Skin of body (tissue), 2 donors: Measurements from ENCODE around the gene KCNQ1OT1. TPM values are rescaled to one million over a fixed set of nuclear protein-coding genes. Genes with fewer than 3 reads are reported as not detected.

Experiments used
- DNase-seq: peaks from one replicate; lab custom pipeline; 2025; lab: John Stamatoyannopoulos, UW
- total RNA-seq: library from RNA; depleted of rRNA; stranded (reverse); fragments of >200 nt; gene quantifications from one replicate; pipeline ENCODE4 v1.2.3, GENCODE V29; 2014

The KCNQ1OT1 gene
- total RNA-seq, 1 donor from 2014 or later = 12.0 TPM

DNA sequence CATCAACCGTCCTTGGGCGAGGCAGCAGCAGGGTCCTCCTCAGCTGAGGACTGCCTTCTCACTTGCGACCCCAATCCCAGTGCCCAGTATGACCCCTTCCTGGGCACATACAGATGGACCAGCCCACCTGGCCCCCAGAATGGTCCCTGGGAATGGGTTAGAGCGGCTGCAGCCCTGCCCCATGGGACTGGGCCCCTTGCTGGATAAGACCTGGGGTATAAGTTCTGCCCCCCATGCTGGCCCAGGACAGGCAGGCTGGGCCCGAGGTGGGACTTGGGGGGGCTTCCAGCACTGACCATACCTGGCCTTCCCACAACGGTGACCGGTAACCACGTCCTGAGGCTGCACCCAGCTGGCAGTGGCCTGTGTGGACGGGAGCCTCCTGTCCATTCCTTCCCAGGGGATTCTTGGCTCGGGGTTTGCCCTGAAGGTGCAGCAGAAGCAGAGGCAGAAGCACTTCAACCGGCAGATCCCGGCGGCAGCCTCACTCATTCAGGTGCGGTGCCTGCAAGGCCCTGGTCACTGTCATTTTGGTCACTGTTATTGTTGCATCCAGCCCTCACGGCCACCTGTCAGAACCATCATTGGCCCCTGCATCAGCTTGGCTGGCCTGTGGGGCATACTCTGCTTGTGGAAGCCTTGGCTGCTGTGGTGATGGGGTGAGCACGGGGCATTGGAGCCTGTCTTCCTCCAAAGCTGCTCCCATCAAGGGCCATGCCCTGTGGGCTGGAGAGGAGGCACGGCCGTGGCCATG is 114.8 kb downstream of the KCNQ1OT1 start:
- DNase-seq = no peak

DNA sequence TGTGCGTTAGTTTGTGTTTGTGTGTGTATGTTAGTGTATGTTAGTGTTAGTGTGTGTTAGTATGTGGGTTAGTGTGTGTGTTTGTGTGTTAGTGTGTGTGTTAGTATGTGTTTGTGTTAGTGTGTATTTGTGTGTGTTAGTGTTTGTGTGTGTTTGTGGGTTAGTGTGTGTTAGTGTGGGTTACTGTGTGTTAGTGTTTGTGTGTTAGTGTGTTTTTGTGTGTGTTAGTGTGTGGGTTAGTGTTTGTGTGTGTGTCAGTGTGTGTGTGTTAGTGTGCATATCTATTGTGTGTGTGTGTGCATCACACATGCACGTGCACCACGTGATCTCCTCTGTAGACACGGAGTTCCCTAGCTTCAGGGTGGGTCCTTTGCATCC is 115.4 kb downstream of the KCNQ1OT1 start:
- no peak for DNase-seq

DNA sequence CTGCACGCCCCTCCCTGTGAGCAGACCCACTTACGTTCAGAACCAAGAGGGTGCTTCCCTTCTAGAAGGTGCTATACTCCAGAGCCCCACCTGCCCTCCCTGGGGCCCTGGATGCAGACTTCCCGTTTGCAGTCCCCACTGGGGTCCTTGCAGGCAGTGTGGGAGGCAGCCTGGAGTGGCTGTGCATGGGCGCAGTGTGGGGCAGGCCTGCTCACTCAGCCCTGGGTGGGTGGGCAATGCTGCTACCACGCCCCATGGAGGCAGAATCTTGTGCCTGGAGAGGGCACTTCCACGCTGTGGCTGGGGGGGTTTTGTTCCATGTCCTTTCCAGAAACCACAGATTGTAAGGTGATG is 116.2 kb downstream of the KCNQ1OT1 start:
- DNase-seq = no peak

DNA sequence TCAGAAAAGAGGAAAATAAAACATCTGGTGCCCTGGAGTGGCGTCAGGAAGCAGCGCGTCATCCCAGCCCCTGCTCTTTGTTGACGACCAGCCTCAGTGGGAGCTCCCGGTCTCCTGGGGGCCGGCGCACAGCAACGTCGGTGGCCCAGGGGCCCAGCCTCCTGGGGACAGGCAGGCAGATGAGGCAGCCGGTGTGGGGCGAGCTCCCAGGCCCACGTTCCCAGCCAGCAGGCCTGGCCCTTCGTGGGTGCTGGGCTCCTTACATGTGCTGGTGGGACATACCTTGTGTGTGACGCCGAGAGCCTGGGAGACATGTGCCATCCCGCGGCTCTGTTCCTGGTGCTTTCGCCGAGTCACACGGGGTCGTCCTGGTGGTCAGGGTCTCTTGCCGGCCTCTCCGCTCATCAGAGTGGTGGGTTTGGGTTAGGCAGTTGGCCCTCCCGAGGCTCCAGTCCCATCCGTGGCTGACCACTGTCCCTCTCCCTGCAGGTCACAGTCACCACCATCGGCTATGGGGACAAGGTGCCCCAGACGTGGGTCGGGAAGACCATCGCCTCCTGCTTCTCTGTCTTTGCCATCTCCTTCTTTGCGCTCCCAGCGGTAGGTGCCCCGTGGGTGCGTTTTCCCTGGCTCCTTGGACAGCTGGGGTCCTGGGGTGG is 116.7 kb downstream of the KCNQ1OT1 start:
- no peak for DNase-seq

DNA sequence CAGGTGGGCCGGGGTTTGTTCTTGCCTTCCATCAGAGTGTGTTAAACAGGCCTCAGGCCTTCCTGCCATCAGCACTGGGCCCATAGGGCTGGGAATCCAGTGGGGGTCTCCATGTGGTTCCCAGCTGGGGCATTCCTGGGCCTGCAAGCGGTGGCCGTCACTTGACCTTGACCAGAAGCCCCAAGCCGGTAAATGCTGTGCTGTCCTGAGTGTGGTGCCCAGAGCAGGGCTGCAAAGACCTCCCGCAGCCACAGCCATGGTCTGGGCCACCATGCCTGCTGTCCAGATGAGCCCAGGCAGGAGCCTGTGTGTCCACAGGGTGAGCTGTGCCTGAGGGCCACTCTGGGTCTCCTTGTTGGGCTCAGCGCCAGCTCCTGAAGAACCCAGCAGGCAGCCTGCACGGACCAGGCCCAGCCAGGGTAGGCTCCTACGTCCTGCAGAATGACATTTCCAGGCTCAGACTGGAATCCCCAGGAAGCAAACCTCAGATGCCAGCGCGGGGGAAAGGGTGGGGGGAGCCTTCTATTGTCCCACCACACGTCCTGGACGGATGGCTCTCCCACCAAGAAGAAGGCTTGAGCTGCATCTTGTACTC is 117.3 kb downstream of the KCNQ1OT1 start:
- peak; percentile 41 for DNase-seq

DNA sequence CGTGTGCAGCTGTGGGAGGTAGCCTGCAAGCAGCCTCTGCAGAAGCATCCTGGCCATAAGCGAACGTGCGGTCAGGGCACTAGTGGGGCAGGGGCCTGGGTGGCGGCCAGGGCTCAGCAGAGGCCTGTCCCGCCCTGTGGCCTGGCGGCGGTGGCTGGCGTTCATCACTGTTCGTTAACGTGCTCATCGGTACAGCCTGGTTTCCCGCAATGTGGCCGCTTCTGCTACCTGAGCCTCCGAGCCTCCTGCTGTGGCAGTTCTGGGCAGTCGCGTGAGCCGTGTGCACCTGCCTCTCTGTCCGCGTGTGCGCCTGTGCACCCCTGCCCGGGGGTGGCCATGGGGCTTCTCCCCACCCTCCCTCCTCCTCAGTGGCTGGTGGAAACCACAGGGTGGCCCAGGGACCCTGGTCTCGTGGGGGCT is 117.9 kb downstream of the KCNQ1OT1 start:
- no peak for DNase-seq

DNA sequence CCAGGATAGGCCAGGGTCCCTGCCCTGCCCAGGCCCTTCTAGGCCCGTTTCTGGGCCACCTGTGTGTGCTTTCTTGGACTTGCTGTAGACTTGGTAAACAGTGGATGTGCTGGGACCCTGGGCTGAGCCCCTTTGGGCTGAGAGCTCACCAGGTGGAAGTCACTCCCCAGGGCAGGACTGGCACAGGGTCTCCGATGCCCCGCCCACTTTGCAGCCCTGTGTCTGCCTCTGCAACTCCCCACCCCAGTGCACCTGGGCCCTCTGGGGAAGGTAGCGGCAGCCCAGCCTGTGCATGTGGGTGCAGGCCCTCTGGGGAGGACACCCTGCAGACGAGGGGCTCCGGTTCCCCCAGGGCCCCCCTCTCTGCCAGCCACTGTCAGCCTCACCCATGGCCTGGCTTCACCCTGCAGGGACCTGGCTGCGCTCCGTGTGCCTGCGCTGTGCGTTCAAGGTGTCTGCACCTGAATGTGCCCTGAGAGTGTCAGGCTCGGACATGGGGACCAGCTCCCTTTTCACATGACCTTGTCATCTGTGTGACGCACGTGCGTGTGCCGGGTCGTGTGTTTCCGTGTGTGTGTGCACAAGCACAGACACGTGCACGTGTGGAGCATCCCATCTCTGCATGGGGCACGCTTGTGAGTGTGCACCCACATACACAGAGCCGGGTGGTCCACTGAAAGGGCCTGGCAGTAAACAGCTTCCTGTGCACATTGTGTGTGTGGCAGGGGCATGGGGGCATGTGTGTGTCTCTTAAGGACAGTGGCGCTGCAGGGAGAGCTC is 118.5 kb downstream of the KCNQ1OT1 start:
- DNase-seq = no peak

DNA sequence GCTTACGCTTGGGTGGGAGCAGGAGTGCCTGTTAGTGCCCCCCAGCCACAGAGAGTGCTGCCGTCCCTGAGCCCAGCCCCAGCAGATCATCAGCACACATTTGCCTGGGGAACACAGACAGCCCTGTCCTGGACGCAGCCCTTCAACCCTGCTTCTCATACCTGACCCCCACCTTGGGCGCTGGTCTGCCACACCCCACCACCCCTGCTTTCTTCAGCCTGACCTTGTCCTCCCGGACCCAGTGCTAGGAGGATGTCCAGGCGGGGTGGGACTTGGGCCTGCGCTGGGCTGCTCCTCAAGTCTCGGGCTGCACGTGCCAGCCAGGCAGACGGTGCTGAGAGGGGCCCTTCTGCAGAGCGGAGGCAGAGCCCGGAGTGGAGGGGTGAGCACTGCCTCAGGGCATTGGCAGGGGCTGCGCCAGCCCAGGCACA is 119.2 kb downstream of the KCNQ1OT1 start:
- DNase-seq = no peak

DNA sequence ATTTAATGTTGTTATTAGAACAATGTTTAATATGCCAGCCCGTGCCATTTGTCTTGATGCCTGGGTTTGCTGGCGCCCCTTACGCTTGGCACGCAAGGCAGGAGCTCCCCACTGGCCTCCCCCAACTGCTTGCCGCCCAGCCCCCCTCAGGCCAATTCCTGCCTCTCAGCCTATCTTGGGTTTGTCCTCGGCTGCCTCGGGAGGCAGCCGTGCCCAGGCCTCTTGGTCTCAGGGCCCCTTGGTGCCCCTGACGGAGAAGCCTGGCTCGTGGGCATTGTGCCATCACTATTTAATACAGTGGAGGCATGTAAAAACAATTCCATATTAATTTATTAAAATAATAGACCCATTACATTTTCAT is 119.8 kb downstream of the KCNQ1OT1 start:
- no peak for DNase-seq

DNA sequence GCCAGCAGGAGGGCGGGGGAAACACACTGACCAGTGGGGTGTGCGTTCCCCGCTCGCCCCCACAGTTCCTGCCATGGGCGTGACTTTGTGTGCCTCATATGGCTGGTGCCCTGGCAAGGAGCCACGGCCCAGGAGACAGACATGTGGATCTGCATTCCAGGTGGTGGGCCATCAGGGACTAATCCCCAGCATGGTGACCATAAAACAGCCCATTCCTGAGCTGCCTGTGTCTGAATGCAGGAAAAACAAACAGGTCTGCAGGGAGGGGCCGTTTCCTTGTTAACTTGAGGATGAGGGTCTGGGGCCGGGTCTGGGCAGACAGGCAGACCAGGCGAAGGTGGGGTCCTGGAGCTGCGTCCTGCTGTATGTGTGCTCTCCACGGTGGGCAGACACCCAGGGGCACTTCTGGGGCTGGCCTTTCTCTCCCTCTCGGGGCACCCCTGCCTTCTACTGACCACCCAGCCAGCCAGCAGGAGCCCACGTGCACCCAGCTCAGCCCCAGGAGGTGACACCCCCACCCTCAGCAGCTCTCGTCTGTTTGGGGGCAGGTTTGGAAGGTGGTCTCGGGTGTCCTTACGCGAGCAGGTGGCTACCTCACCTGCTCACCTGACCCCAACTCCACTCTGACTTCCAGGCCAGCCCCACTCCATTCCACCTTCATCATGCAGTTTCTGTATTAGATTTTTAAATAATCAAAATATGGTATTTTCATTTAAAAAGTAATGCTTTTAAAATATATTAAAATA is 120.3 kb downstream of the KCNQ1OT1 start:
- no peak for DNase-seq

DNA sequence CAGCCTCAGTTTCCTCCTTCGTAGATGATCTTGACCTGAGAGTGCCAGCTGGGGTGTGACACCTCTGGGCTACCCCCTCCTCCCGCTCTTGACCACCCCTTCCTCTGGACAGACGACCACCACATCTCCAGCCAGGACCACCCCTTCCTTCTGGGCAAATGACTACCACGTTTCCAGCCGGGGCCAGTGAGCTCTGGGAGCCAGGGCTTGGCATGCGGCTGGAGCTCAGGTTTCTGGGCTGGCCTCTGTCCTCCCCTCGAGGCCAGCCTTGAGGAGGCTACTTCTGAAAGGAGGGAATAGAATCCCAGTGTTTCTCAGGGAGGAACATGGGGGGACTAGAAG is 120.9 kb downstream of the KCNQ1OT1 start:
- no peak for DNase-seq

DNA sequence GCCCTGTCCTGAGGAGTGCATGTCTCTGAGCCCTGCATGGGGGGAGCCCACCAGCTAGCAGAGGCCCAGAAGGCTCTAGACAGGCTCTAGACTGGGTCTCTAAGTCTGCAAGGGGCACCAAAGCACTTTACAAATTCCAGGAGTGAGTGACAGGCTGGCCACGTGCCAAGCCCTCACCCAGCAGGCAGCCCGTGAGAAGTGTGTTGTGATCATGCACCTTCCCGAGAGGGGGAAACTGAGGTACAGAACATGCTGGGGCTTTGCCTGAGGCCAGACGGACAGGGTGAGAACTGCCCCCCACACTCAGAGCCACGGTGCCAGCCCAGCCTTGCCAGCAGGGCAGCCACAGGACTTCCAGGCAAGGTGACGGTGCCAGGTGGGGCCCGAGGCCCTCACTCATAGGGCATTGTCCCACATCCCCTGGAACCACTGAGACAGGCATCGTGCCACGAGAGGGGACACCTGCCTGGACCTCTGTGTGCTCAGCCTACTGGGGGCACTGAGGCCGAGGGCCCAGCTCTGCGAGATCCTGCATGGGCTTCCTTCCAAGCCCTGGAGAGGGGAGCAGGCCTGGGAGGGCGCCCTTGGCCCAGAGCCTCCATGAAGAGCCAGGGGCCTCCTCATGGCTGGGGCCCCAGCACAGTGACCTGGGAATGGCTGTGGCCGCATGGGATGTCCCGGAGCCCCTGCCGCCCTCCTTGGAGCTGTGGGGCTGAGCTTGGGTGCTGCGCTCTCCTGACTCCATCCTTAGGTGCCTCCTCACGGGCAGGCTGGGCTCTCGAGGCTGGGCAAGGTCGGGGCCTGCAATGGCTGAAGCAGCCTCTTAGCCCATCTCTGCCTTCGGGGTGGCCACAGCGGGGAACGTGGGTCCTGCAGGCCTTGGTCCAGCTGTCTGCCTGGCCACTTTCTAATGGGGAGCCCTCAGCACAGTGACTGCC is 121.5 kb downstream of the KCNQ1OT1 start:
- DNase-seq = no peak

DNA sequence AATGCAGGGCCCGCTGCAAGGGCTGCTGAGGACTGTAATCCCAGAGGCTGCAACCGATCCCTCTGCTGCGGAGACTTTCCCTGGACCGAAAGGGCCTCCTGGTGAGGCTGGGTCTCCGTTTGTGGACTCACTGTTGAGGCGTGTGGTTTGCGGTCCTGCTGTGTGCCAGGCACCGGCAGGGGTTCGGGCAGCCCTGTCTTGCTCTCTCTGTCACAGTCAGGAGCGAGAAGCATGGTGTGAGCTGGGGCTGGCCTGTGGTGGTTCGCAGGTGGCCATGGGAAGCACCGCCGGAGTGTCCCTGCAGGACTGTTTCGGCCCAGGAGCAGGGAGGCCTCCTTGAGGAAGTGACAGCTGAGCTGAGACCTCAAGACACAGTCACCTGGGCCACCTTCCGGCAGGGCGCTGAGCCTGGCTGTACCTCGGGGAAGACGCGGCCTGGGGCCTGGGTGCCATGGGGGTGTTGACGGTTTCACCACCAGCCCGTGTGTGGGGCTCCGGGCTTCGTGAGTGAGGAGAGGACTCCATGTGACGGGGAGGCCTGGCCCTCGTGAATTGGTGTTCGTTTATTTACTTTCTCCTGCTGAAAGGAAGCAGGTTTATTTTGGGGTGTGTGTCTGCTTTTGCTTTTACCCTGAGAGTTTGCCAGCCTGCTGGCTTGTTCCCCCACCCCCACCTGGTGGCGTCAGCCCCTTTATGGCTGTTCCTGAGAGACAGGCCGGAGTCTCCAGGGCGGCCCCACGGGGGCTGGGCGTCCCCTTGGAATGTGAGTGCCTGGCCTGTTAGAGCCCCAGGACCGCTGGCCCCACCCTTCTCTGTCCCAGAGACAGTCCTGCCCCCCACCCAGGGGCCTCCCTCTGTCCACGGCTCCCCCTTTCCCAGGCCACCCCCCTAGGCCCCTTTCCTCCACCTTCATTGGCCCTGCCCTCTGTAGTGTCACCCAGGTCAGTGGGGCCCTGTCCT is 122.5 kb downstream of the KCNQ1OT1 start:
- no peak for DNase-seq

DNA sequence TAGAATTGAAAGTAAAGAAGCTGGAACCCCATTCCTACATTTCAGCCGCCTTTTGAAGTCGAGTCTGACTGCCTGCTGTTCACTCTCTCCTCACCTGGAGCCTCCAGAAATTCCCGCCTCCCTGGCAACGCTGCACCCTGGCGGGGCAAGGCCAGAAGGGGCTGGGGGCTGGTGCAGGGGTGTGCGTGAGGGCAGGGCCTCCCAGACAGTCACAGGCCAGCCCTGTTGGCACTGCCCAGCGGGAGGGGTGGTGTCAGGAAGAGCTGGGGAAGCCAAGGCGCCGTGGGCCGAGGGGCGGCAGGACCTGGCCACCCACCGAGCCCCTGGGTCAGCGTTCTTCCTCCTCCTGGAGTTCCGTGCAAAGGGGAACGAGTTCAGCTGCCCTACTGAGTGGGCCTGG is 123.2 kb downstream of the KCNQ1OT1 start:
- no peak for DNase-seq

DNA sequence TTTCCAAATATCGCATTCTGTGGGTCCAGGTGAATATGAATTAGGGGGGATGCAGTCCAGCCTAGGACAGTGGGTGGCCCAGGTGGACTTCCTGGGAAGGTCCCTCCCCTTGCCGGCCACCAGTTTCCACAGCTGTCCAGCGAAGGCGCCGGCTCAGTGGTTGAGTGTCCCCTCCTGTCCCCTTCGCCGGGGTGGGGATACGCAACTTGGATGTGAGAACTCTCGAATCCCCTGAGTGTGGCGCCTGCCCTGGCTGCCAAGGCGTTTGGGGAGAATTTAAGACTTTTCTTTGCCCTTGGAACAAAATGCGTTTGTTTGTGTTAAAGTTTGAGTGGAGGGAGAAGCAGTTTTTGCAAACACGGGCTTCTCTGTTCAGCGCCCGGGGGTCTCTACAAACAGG is 123.7 kb downstream of the KCNQ1OT1 start:
- no peak for DNase-seq

DNA sequence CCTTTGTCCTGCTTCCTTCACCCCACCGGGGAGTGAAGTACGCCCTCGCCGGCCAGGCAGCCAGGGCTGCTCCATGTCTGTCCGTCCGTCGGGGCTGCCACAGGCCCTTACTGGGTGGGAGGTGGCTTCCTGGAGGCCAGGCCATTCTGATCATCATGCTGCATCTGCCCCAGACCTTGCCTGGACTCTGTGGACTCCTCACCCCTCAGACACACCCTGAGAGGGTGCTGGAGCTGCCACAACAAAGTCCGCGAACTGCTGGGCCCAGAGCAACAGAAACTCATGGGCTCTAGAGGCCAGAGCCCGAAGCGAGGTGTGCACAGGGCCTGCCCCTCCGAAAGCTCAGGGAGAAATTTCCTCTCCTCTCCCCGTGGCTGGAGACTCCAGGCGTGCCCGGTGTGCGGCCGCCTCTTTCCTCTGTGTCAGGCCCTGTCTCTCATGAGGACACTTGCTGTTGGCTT is 124.2 kb downstream of the KCNQ1OT1 start:
- DNase-seq = no peak

DNA sequence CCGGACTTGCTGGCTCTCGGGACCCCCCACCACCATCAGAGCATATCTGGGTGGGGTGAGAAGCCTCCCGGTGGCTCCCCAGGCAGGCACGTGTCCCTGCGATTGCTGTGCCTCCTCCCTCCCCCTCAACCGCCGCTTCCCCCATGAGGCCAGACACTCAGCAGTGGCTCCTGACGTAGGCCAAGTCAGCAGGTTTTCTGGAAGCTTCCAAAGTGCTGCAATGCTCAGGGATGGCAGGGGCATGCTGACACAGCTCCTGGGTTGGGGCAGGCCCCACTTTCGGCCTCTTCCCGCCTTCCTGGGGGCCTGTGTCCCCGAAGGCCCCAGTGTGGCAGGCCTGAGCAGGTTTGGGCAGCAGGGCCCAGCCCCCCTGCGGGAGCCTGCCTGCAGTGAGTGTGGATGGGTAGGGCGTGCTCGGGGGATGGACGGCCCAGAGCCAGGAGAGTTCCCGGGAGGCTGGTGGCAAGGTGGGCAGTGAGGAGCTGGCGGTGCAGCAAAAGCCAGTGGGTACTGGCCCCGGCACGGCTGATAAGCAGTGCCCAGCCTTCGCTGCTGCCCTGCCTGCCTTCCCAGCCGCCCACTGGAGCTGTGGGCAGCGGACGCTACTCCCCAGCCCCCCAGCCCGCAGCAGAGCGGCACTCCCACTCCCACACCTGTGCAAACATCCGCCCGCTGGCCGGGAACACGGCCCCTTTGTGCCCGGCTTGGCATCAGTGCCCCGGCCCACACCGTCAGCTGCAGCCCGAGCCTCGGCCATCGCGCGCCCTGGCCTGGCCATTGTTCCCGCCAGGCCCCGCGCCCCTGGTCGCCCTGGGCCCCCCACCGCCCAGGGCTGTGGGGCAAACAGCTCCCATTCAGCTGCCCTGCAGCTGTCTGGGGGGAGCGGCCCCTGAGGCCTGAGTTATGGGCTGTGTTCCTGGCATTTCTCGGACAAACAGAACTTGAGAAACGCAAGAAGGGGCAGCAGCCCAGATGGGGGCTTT is 125.0 kb downstream of the KCNQ1OT1 start:
- DNase-seq = no peak

DNA sequence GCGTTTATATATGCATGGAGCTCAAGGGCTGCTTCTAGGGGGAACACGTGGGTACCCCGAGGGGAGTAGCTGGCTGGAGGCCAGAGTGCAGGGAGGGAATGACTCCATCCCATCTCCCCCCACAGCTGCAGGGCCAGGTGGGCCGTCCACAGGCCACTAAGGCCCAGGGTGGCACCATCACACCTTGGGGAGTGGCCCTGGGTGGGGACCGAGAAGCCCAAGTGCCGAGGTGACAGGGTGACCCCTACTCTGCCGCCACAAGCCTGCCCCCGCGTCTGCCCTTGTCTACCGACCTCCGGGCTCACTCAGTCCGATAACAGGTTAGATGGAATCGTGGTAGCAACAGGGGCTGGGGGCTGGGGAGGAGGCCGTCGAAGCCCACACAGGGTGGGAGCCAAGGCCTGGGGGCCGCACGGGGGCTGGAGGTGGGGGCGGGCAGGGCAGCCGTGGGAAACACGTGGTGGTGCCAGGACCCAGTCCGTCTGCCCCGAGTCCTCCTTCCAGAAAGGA is 125.7 kb downstream of the KCNQ1OT1 start:
- DNase-seq = no peak
